GM18502 (cell line): ENCODE results near the gene GREB1L.
"Not testable (repeated sequence)": the region's sequence is repeated elsewhere in the genome, so short reads cannot be mapped to it uniquely, and the experiment has no call there.

Source experiments
- ATAC-seq: cut with Tn5 transposase; IDR thresholded peaks from one replicate; pipeline ENCODE4 v1.9.1; 2021; ENCODE audit warnings: mild to moderate bottlenecking; ENCODE audit not compliant: unreplicated experiment, poor library complexity

Gene GREB1L

DNA sequence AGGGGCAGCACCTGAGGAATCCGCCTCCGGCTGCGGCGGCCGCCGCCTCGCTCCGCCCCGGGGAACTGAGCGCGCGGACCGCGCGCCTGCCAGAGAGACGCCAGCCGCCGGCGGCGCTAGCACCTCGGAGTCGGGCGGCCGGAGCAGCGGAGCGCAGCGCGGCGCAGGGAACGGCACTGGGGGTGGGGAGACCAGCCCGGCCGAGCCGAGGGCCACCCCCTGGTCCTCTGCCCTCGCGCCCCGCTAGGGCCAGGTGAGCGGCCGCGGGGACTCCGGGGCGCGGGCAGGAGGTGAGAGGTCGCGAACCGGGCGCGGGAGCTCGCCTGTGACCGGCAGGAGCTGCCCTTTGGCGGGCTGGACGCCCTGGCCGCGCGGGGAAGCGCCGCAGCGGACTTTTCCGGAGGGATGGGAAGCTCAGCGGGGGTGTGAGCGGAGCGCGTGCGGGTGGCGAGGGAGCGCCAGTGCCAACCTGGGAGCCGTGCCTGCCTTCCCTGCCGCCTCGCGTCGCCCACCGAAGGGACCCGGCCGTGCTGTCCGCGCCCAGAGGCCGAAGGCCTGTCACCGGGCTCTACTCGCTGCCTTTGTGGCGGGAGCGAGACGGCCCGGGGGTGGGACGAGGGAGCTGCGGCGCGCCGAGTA, at the start of gene GREB1L:
TSS of gene GREB1L (plus strand) at position 92 of the 639 bp plus-strand sequence. CDS start 141,287 bp downstream, outside the sequence.
- peak; percentile 82 for ATAC-seq

DNA sequence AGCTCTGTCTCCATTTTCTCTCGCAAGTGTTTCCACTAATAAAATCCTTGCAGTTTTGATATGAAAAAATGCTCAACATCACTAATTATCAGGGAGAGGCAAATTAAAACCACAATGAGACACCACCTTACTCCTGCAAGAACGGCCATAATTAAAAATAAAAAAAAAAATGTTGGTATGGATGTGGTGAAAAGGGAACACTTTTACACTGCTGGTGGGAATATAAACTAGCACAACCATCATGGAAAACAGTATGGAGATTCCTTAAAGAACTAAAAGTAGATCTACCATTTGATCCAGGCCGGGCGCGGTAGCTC, 49.8 kb upstream of the GREB1L start:
- no peak for ATAC-seq

DNA sequence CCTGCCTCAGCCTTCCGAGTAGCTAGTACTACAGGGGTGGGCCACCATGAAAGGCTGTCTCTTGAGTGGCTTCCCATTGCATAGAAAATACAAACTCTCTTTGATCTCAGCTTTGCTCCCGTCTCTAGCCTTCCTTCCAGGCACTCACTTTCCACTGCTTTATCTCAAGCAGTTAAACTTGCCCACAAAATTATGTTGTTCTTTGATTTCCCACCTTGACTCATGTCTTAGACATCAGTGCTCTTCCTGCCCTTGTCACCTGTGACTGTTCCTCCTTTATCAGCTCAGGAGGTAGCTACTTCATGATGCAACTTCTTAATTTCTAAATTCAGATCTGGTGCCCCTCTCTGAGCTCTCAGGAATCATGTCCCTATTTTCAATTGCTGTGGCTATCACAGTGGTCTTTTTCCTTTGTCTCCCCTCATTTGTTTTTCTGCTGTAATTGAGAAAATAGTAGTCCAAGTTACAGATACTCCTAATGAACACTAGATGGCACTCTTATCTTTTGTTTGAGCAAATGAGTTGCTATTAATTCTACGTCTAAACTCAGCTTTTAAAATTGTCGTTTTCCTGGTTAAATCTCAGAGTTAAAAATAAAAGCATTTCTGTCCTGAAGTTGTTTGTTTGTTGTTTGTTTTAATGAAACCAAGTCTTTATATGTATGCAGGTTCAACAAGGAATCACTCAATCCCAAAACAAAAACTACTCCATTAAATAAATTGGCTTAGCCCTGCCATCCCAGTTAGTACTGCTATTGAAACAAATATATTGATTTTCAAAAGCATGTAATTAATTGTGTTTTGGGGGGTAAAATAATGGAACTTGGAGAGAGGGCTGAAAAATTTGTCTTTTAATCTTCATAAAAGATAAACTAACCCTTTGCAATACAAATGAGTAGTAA, 46.9 kb upstream of the GREB1L start:
- no peak for ATAC-seq

DNA sequence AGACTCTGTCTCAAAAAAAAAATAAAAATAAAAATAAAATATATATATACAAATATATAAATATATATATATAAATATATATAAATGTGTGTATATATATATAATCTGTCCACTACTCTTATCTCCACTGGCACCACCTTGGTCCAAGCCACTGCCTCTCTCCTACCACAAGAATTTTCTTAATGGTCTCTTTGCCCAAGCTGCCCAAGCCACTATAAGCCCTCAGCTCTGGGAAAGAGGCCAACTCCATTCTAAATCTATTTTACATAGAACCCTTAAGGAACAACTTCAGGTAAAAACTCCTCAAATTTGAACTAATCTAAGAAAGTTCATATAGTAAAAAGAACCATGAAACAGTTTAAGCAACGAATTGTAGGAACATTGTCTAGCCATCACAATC, 45.6 kb upstream of the GREB1L start:
- ATAC-seq: no peak

DNA sequence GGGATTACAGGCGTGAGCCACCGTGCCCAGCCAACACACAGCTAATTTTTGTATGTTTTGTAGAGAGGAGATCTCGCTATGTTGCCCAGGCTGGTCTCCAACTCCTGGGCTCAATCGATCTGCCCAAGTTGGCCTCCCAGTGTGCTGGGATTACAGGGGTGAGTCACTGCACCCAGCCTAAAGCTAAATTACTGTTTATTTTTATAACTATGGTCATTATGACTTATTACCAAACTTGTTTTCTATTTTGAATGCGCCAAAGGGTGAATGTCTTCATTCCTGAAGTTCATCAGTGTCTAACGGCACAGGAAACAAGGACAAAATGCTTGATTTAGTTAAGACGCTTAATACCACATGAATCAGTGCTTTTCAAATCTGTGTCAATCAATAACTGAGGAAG, 38.9 kb upstream of the GREB1L start:
- ATAC-seq: no peak

DNA sequence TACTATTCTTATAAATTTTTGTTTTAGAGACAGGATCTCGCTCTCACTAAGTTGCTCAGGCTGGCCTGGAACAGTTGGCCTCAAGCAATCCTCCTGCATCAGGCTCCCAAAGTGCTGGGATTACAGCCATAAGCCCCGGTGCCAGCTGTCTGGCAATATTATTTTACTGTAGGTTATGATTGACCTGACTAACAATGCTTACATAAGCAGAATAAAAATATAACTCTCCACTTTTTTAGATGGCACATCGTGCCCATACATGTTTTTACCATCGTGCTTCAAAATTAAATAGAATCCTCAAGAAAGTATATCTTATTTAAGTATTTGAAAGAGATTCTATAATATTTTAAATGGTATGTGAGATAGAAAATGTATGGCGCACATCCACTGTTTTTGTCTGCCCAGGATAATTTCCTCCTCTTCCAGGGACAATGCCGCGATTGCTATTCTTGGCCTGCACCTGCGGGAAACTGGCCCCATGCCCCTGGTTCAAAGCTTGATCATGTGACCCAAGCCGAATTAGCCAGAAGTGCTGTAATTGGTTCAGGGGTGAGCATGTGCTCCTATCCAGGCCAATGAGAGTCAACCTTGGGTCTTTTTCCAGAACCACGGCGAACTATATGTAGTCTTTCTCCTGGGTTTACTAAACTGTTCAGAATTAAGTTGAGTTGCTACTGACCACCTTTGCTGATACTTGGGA, 38.3 kb upstream of the GREB1L start:
- no peak for ATAC-seq

DNA sequence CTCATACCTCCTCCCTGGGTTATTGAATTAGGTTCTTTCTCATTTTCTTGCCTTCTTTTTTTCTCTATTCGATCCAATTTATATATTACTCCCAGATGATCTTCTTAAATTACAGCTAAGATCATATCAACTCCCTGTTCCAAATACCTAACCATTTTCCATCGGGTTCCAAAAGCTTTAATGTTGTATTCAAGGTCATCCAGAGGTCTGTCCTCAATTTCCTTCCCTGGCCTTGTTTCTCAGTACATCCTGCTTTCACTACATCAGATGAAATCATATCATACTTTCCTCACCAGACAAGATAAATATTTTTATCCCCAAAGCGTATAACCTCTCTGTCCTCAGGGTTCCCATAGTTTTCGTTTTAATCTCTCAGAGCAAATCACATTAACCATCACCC, 36.3 kb upstream of the GREB1L start:
- no peak for ATAC-seq

DNA sequence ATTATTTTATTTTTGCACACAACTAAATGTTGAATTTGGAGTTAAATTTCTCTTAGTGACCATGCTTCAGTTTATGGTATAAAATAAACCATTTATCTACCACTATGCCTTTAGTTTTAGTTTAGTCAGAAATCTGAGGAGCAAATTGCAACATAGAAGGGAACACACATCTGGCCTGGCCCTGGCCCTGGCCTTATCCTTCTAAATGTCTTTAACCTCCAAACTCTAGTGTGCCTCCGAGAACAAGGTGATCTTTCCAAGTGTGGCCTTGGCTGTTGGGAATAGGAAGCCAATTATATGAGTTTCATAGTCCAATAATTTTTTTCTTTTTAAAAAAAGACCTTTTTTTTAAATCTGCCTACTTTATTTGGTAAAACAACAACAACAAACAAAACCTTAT, 31.8 kb upstream of the GREB1L start:
- ATAC-seq: no peak

DNA sequence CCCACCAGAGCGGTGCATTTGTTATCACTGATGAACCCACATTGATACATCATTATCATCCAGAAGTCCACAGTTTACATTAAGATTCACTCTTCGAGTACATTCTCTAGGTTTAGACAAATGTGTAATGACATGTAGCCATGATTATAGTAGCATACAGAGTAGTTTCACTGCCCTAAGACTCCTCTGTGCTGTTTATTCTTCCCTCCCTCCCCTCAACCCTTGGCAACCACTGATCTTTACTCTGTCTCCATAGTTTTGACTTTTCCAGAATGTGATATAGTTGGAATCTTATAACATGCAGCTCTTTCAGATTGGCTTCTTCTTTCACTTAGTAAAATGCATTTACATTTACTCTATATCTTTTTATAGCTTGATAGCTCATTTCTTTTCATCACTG, 31.2 kb upstream of the GREB1L start:
- no peak for ATAC-seq

DNA sequence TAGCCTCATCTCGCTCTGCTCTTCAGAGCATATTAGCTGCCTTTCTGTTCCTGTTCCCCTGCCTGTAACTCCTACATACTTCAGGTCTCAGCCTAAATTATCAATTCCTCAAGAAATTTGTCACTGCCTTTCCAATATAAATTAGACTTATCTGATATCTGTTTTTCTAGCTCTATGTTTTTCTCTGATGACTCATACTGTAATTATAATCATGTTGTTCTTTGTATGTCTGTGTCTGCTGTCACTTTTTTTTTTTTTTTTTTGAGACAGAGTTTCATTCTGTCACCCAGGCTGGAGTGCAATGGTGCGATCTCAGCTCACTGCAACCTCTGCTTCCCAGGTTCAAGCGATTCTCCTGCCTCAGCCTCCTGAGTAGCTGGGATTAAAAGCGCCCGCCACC, 27.6 kb upstream of the GREB1L start:
- not testable (repeated sequence) for ATAC-seq

DNA sequence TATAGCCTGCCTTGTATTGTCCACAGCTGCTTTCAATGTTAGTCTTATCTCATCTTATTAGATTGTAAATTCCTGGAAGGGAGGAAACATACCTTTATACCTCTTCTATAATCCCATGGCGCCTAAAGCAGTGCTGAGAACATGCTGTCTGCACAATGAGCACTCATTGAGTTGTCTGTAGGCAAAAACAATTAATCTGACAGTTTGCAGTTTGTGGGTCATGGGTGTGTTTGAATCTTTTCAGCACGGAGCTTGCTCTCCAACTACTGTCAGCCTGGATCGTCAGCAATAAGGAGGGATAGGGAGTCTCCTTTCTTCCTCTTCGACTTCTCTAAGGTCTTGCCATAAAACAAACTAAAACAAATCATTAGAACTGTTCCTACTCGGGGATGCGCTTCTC, 26.5 kb upstream of the GREB1L start:
- ATAC-seq: no peak

DNA sequence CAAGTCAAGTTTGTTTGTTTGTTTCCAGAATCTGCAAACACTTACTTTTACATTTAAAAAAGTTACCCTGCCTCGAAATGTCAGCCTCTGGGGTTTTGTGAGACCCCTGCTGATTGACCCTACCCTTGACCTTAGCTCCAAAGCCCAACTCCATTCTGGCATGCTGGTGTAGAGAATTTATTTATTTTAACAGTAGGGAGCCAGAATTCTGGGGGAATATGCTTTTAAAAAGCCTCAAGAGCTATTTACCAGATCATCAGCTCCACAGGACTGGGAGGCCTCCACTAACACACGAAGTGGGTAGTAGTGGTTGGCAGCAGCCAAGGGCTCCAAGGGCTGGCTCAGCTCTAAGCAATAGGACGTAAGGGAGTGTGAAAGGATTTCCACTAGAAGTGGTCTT, 23.2 kb upstream of the GREB1L start:
- ATAC-seq: no peak

DNA sequence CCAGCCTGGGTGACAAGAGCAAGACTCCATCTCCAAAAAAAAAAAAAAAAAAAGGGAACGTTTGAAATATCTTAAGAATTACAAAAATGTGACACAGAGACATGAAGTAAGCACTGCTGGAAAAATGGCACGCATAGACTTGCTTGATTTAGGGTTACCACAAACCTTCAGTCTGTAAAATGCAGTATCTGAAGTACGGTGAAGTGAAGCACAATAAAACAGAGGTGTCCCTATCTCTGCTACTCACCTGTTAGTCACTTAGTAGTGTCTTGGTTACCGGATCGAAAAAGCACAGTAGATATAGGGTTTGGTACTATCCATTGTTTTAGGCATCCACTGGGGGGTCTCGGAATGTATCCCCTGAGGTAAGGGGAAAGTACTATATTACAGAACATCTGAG, 11.6 kb upstream of the GREB1L start:
- no peak for ATAC-seq

DNA sequence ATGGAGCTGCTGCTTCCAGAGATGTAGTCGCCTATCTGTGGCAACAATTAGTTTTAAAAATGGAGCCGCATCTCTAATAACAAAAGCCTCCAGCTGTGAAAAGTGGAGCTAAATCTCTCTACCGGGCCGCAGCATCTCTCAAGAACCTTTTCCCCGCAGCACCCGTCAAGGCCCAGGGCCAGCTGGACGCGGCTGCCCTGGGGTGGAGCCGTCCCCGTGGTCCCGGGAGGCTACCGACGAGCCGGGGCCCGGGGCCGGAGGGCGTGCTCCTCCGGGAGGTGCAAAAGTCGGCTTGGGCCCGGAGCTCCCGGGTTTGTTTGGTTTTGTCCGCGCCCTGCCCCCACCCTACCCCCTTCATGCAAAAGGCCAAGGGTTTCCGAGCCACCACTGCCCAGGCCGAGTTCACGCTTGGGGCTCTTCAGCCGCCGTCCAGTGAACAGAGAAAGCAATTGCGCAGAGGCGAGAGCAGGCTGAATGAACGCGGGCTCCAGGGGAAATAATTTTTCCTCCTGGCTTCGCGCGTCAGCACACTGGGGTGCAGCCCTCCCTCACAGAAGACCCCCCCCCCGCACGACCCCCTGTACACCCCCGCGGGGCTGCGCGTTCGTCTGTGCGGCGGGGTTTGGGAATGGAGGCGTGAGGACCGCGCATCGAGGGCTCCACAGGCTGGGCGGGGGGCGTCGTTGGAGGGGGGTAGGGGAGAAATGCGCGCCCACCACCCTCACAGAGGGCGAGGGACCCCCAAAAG, 557 bp upstream of the GREB1L start:
- no peak for ATAC-seq

DNA sequence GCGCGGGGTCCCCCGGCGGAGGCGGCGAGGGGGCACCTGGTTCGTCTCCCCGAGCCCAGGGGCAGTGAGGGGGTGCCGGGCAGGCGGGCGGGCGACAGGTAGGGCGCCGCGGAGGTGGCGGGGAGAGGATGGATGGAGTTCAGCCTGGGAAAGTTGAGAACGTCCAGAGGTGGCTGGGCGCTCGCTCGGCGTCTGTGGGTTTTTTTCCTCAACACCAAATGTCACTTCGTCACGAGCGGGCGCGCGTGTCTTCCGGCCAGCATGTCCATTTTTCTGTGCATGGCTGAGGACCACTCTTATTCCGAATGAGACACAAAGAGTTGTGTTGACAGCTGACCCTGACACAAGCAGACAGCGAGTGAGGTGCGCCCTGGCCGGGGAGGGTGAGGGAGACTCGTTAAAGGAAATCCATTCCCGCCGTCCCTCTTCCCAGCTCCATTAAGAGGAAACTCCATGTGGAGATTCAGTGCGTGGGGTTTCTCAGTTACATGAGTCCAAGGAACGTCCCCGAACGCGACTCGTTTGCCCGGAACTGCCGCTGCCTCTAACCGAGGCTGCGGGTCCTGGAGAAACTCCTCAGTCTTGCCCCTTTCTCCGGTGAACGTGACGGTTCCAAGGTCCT, 859 bp downstream of the GREB1L start:
- ATAC-seq: no peak

DNA sequence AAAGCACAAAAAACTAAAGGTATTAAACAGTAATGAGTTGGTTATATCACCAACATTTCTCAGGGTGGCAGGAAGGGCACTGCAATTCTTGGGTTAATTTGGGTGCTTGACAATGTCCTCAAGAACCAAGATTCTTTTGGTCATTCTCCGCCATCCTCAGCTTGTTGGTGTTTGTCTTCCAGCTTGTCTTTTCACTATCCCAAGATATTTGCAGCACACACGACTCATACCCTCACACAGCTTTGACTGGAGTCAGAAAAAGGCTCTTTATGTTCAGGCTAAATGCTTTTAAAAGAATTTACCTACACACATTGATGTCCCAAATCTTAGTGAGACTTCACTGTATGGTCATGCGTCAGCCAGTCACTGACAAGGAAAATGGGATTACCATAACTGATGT, 12.5 kb downstream of the GREB1L start:
- ATAC-seq: no peak

DNA sequence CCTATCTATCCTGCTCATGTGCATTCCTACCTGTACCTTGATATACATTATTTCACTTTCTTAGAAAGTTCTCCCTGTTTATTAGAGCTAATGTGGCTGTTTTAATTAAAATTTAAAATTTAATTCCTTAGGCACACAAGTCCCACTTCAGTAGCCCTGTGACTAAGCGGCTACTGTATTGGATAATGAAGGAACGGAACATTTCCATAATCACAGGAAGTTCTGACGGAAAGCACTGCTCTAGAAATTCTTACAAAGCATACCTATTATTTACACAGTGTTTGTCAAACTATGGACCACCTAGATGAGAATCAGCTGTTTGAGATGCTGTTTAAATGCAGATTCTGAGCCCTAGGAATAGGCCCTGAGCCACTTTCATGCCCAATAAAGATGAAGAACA, 13.2 kb downstream of the GREB1L start:
- no peak for ATAC-seq

DNA sequence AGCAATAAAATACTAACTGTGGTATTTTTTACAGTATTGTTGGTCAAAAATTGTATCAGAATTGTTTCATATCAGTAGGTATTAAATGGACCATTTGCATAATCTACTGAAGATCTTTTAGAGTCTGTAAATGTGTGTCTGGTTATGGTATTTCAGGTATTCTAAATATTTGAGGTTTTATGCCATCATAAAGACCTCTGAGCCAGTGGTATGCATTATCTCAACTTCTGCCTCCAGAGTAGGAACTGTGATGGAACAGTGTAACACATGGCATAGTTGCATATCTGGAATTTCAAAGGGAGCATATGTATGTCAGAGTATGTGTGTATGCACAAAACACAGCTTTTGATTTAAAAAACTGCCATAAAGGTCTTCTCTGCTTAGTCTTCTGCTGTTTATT, 15.4 kb downstream of the GREB1L start:
- ATAC-seq: no peak

DNA sequence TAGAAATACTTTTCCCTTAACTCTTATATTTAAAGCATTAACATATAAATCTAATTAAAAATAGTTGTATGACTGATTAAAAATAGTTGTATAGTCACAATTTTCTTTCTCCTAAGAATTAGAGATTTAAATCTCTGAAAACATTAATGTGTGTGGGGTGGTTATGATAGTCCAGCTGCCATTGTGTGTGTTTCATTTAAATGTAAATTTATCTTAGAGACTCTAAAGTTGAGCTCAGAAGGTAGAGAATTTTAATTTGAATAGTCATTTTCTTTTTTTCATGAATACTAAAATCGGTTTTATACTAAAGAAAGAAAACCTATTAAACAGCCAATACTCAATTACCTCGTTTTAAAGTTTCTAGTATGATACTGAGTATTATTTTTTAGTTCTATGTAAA, 18.6 kb downstream of the GREB1L start:
- no peak for ATAC-seq

DNA sequence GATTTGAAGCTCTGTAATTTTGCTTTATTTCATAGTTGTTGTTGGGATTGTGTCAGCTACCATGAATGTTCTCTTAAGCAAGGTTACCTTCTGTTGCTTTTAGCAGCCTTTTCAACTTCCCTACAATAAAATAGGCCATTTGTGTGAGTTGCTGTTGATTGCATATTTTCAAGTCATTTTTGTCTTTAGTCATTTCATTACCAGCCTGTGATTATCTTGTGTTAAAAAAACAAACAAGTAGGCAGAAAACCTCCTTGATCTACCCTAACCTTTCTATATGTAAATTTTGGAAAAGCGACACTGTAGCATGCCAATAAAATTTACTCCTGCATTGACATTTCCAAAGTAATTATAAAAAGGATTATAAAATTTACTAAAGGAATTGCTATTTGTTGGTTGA, 19.3 kb downstream of the GREB1L start:
- ATAC-seq: no peak
